Regular cardiac myocyte (primary cell): ENCODE measurements around the gene ATF7IP2. TPM values are rescaled to one million over a fixed set of nuclear protein-coding genes. Genes with fewer than 3 reads are reported as not detected.

Experiments
- total RNA-seq: library from RNA; depleted of rRNA; stranded (reverse); fragments of >200 nt; gene quantifications from 2 replicates; pipeline ENCODE4 v1.2.3, GENCODE V29; 2014

The ATF7IP2 gene, protein sequence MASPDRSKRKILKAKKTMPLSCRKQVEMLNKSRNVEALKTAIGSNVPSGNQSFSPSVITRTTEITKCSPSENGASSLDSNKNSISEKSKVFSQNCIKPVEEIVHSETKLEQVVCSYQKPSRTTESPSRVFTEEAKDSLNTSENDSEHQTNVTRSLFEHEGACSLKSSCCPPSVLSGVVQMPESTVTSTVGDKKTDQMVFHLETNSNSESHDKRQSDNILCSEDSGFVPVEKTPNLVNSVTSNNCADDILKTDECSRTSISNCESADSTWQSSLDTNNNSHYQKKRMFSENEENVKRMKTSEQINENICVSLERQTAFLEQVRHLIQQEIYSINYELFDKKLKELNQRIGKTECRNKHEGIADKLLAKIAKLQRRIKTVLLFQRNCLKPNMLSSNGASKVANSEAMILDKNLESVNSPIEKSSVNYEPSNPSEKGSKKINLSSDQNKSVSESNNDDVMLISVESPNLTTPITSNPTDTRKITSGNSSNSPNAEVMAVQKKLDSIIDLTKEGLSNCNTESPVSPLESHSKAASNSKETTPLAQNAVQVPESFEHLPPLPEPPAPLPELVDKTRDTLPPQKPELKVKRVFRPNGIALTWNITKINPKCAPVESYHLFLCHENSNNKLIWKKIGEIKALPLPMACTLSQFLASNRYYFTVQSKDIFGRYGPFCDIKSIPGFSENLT
- total RNA-seq, result 1.2 and 3.7 TPM in 2 replicates

DNA sequence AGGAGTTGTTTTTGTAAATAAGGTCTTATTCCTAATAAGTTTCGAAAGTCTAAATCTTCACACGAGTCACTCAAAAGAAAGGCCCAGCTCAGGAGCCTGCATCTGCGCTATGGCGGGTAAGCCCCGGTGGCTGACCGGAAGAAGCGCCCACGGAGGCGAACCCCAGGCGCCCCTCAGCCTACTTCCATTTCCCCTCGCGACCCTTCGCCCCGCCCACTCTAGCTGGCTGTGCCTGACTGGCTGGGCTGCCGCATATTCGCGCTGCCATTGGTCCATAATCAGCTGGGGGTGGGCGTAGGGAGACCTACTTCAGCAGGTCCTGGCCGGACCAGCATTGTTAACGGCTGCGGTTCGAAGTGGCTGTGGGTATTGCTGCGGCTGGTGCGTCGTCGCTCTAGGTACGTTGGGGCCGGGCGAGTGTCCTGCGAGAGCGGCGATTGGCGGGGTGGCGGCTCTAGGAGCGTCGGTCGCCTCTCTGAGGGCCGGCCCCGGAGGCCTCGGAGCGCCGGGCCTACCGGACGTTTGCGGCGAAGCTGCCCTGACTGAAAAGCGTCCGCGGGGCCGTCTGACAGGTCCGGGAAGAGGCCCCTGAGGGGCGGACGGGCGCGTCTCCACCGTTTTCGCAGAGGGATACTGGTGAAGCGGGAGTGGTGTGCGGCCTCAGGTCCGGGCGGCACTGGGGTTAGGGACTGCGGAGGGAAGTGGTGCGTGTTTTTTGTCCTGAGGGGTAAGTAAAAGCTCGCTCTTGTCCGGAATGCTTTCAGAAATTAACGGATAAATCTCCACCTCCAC, at the start of gene ATF7IP2:
ATF7IP2 (plus strand) TSS at position 337 of the 792 bp plus-strand sequence. CDS start 44,560 bp downstream, outside the sequence.

Other genes starting within 250 kb of the ATF7IP2 start
- under 0.01 and 0.28 TPM in 2 replicates for gene GRIN2A, start 203.6 kb upstream of the ATF7IP2 start, total RNA-seq
- 10.7 and 16.9 TPM in 2 replicates for gene EMP2, start 194.5 kb downstream of the ATF7IP2 start, total RNA-seq